Aorta (tissue), 5 donors: ENCODE results near the gene ST7. TPM values are rescaled to one million over a fixed set of nuclear protein-coding genes. Genes with fewer than 3 reads are reported as not detected.

ENCODE experiments used
- ATAC-seq: fragments of 200-7000 bp; cut with Tn5 transposase; one replicate; pipeline ENCODE4 v1.9.1; 2022; ENCODE audit warnings: moderate library complexity; ENCODE audit not compliant: low FRiP score
- DNase-seq, 2 donors: peaks; one replicate each; pipeline ENCODE4 v3.0.0-alpha.2; 2020
- H3K27ac ChIP-seq, 2 donors: one replicate each; pipeline ENCODE4 v1.5.1; 2013; ENCODE audit warnings: low read length in 2 of 2, mild to moderate bottlenecking in 2 of 2, moderate library complexity in 2 of 2, control low read depth in 1 of 2, inconsistent platforms in 1 of 2, low read depth in 1 of 2
- H3K27me3 ChIP-seq, 2 donors: one replicate each; pipeline ENCODE4 v1.6.1; 2013; ENCODE audit warnings: control low read depth in 1 of 2, low read length in 1 of 2, mild to moderate bottlenecking in 1 of 2, moderate library complexity in 1 of 2; ENCODE audit not compliant: insufficient read depth in 2 of 2, control insufficient read depth in 1 of 2
- H3K36me3 ChIP-seq, 2 donors: one replicate each; pipeline ENCODE4 v1.6.1; 2013; ENCODE audit warnings: control low read depth in 1 of 2, low read length in 1 of 2, mild to moderate bottlenecking in 1 of 2; ENCODE audit not compliant: insufficient read depth in 2 of 2, control insufficient read depth in 1 of 2
- H3K4me1 ChIP-seq, 2 donors: one replicate each; pipeline ENCODE4 v1.6.1; 2013; ENCODE audit warnings: low read length in 2 of 2, control low read depth in 1 of 2, mild to moderate bottlenecking in 1 of 2, moderate library complexity in 1 of 2; ENCODE audit not compliant: insufficient read depth in 2 of 2, control insufficient read depth in 1 of 2
- H3K4me3 ChIP-seq, 2 donors: one replicate each; pipeline ENCODE4 v1.5.1; 2013; ENCODE audit warnings: low read length in 2 of 2, control low read depth in 1 of 2, mild to moderate bottlenecking in 1 of 2
- H3K9me3 ChIP-seq: one replicate; pipeline ENCODE4 v1.6.1; 2013; ENCODE audit warnings: mild to moderate bottlenecking, low read length; ENCODE audit not compliant: control insufficient read depth
- WGBS, 2 donors: extraction: QIAGEN DNeasy Blood & Tissue Kit; methylation state at CpG; one replicate each; pipeline ENCODE4 v1.1.7; 2013; 5-methylcytosine and 5-hydroxymethylcytosine counted together
- intact Hi-C, 2 donors: fragments of 100-400 bp; cut with DNase I; formaldehyde crosslinking; loops; one replicate each; pipeline versions ENCODE4 v1.14.2 to v1.15.0; 2022
- polyA plus RNA-seq, 2 donors: library from polyadenylated mRNA; stranded (reverse); fragments of 200-250 nt; gene quantifications; one replicate each; pipeline ENCODE4 v1.2.3, GENCODE V29; 2013
- total RNA-seq, 2 donors: library from RNA; stranded (reverse); fragmentation: NEBNext Ultra II Directional; extraction: Animal tissue kit (Norgen Biotek cat#: 25700); gene quantifications; one replicate each; pipeline ENCODE4 v1.2.1, GENCODE V29; 2021
- donor health status: healthy with polysubstance abuse.
- donor health status: Bipolar disorder and iron deficiency.
- donor health status: DM: no; HTN: no; CAD: no.
- donor health status: DM: no; HTN: no; CAD: no.
- donor health status: DM: yes; HTN: yes; CAD: no.

Gene ST7
- total and polyA plus RNA-seq, 4 donors, result 24.2 to 35.3 (median 31.9) TPM

DNA sequence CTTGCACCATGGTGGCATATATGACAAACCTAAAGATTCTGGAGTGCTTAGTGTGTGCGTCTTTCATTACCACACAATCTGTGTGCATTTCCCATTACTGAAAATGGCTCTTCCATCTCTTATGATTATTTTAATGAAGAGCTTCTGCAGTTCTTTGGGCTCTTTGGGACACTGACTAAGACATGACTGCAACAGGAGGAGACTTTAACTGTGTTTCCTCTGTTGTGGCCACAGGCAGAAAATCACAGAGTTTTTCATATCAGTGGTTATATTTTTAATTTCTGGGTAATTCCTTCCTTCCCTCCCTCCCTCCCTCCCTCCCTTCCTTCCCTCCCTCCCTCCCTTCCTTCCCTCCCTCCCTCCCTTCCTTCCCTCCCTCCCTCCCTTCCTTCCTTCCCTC lies 311.4 kb downstream of the ST7 start:
- intact Hi-C loops, result no loop called here
- 97 to 100% methylated on average over 1 of the region's 1 CpG for WGBS, 2 donors

DNA sequence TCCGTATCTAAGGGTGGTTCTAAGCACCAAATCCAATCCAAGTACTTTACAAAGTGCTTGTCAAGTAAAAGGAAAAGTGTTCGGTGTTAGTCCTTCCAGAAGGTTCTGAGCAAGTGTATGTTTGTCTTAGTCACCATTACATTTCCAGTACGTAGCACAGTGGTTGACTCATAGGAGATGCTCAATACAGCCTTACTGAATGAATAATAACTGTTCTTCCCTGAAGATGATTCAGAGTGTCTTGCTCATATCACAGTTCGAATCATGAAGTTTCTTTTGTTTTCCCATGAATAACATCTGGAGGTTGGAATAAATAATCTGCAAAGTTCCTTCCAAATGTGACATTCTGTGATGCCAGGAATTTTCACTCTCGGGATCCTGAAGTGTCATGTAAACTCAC lies 316.1 kb downstream of the ST7 start:
- no peak overlapping the region for H3K27ac ChIP-seq
- no peaks in the 10 kb centered on the region for H3K4me1 ChIP-seq
- DNase-seq, result no peak
- no peaks in the 10 kb centered on the region for H3K9me3 ChIP-seq
- intact Hi-C loops, result no loop called here
- ATAC-seq, result no peak
- H3K36me3 ChIP-seq, result no peaks in the 10 kb centered on the region
- WGBS, 2 donors, result 32 to 33% methylated on average over 5 of the region's 5 CpGs
- no peaks in the 10 kb centered on the region for H3K27me3 ChIP-seq
- H3K4me3 ChIP-seq, result no peak overlapping the region

More for the DNA sequence above, 311.4 kb downstream of the ST7 start:
- no peak overlapping the region for H3K27ac ChIP-seq
- H3K27me3 ChIP-seq, result no peaks in the 10 kb centered on the region
- H3K4me1 ChIP-seq, result no peaks in the 10 kb centered on the region
- H3K9me3 ChIP-seq, result no peaks in the 10 kb centered on the region
- no peak overlapping the region for H3K4me3 ChIP-seq
- H3K36me3 ChIP-seq, result no peaks in the 10 kb centered on the region
- ATAC-seq, result no peak
- DNase-seq, result no peak

DNA sequence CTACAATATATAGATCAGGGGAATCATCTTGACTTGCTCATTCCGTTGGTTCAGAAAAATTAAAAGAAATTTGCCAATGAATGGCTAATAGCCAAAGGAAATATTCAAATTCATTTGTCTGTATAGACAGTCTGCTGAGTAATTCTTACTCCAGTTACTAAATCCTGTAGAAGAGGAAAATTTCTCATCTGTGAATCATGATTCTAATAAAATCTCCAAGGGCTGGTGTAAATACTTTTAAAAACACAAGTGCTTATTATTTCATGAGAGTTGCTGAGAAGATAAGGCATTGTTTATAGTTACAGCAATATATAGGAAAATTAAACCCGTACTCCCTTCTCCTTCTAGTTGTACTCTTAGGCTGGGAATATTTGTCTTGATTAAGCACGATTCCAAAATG lies 316.6 kb downstream of the ST7 start:
- H3K36me3 ChIP-seq, result no peaks in the 10 kb centered on the region
- H3K27me3 ChIP-seq, result no peaks in the 10 kb centered on the region
- no peaks in the 10 kb centered on the region for H3K9me3 ChIP-seq
- H3K4me1 ChIP-seq, result no peaks in the 10 kb centered on the region
- 34 to 36% methylated on average over 3 of the region's 3 CpGs for WGBS, 2 donors
- DNase-seq (no peak), ATAC-seq (no peak)
- intact Hi-C loops, result no loop called here
- no peak overlapping the region for H3K4me3 ChIP-seq
- no peak overlapping the region for H3K27ac ChIP-seq

DNA sequence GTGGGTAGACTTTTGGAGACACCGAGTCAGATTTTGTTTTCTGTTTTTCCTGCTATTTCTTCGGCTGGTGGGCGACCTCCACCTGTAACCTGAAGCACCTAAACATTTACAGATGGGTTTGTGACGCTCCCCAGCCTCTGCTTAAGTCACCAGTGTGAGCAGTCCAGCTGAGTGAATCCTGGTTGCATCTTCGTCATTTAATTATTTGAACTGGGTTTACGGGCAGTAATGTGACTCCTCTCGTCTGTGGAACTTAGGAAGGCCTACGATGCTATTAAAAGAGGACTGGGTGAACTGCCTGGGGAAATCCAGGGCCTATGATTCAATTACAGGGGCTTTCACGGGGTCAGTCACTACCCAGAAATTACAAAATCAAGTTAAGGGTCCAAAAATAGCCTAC lies 317.1 kb downstream of the ST7 start:
- H3K27me3 ChIP-seq, result no peaks in the 10 kb centered on the region
- no peaks in the 10 kb centered on the region for H3K36me3 ChIP-seq
- WGBS, 2 donors, result 76 to 83% methylated on average over 9 of the region's 9 CpGs
- intact Hi-C loops, result no loop called here
- ATAC-seq (no peak), DNase-seq (no peak)
- no peak overlapping the region for H3K4me3 ChIP-seq
- H3K9me3 ChIP-seq, result no peaks in the 10 kb centered on the region
- no peak overlapping the region for H3K27ac ChIP-seq
- no peaks in the 10 kb centered on the region for H3K4me1 ChIP-seq

DNA sequence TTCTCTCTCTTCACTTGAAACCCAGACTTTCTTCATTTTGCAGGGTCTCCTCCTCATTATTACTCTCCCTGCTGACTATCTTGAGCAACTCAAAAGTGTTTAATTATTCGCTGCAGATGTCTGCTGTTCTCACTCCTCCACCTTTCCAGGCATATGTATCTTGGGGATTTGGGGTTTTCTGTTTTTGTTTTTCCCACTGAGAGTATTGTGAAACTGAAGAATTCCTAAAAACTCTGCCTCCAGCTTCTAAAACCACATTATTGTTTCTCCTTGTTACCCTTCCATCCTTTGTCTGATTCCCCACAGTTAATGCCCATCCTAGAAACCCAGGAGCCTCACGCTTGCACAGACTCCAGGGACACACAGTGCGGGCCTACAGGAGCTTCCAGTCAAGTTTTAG lies 318.3 kb downstream of the ST7 start:
- Histone ChIP-seq H3K27me3 (no peaks in the 10 kb centered on the region), H3K4me3 (no peak overlapping the region), H3K27ac (no peak overlapping the region), H3K9me3 (no peaks in the 10 kb centered on the region), H3K4me1 (no peaks in the 10 kb centered on the region), H3K36me3 (no peaks in the 10 kb centered on the region)
- ATAC-seq (no peak), DNase-seq (no peak)
- intact Hi-C loops, result no loop called here
- WGBS, 2 donors, result 97 to 100% methylated on average over 3 of the region's 3 CpGs

DNA sequence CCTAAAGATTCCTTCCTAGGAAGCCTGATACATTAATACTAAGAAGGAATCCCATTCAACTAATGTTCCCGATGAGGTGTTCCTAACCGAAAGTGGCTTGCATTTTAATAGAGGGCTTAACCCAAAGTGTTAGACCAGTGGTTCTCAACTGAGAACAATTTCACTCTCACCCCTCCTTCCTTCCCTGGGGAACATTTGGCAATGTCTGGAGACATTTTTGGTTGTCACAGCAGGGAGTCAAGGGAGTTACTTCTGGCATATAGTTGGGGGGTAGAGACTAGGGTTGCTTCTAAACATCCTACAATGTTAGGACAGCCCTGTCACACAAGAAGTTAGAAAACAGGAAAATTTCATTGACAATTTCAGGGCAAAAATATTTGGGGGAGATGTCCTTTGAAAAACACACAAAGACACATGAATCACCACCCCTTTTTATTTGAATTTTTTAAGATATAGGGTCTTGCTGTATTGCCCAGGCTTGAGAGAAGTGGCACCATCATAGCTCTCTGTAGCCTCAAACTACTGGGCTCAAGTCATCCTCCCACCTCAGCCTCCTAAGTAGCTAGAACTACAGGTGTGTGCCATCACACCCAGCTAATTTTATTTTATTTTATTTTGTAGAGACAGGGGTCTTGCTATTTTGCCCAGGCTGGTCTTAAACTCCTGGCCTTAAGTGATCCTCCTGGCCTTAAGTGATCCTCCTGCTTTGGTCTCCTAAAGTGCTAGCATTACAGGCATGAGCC lies 318.9 kb downstream of the ST7 start:
- no peaks in the 10 kb centered on the region for H3K4me1 ChIP-seq
- H3K9me3 ChIP-seq, result no peaks in the 10 kb centered on the region
- no peaks in the 10 kb centered on the region for H3K27me3 ChIP-seq
- no peak overlapping the region for H3K27ac ChIP-seq
- 91 to 92% methylated on average over 2 of the region's 2 CpGs for WGBS, 2 donors
- DNase-seq (no peak), ATAC-seq (no peak)
- no peak overlapping the region for H3K4me3 ChIP-seq
- H3K36me3 ChIP-seq, result no peaks in the 10 kb centered on the region
- intact Hi-C loops, result no loop called here

DNA sequence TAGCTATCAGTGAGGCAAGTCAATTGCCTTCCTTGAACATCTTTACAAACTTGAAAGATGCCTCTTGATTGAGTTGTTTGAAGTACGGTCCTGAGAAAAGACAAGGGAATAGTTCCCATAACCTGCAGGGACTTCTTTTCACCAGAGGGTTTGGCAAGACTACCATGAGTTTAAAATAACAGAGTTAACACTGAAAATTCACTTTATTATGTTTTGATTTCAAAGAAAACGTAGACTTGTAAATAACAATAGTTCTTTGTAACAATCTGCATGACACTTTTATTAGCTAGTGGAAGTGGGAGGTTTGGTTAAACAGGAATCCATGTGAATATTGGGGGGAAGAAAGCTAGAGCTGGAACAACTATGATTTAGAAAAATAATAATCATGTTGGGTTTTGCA lies 320.0 kb downstream of the ST7 start:
- Histone ChIP-seq H3K4me3 (no peak overlapping the region), H3K4me1 (no peaks in the 10 kb centered on the region), H3K27ac (no peak overlapping the region), H3K27me3 (no peaks in the 10 kb centered on the region), H3K9me3 (no peaks in the 10 kb centered on the region), H3K36me3 (no peaks in the 10 kb centered on the region)
- ATAC-seq, result no peak
- DNase-seq, result no peak
- WGBS, 2 donors, result 83 to 85% methylated on average over 2 of the region's 2 CpGs
- intact Hi-C loops, result no loop called here

DNA sequence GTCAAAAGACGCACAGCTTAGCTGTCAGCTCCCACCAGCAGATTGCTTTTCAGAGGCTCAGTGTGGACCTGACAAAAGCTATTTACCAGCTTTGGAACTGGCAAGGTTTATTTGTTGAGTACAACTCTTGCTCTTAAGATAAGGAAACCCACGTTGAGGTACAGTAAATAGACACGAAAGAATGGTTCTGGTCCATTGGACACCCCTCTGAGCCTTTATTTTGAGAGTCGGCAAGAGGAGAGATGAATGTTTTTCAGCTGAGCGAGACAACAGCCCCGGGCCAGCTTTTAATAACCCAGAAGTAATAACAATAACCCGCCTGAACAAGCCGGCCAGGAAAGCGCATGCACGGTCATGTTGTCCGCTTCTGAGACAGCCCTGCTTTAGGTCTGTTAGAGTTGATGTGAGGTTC lies 320.5 kb downstream of the ST7 start:
- no peak for DNase-seq
- Histone ChIP-seq H3K36me3 (no peaks in the 10 kb centered on the region), H3K27ac (no peak overlapping the region), H3K27me3 (no peaks in the 10 kb centered on the region), H3K4me1 (no peaks in the 10 kb centered on the region), H3K9me3 (no peaks in the 10 kb centered on the region), H3K4me3 (no peak overlapping the region)
- intact Hi-C loops, result no loop called here
- 40 to 51% methylated on average over 11 of the region's 11 CpGs for WGBS, 2 donors
- no peak for ATAC-seq

DNA sequence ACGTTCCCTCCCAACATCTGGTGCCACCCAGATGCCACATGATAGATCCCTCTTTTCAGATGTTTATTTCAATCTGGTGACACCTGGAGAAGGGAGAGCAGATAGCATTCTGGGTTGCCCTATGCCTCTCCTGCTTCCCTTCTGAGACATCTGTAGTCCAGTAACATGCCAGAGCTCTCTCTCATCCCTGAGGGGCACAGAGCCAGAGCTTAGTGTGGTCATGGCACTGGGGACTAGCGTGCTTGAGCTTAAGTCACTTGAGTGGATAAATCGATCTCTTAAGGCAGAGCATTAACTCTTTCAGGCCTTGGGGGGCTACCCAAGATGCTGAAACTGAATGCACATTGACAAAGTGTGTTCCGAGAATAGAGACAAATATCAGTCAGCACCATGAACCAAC lies 321.6 kb downstream of the ST7 start:
- 70 to 72% methylated on average over 4 of the region's 4 CpGs for WGBS, 2 donors
- H3K27ac ChIP-seq, result no peak overlapping the region

More for the DNA sequence above, 321.6 kb downstream of the ST7 start:
- Histone ChIP-seq H3K36me3 (no peaks in the 10 kb centered on the region), H3K4me1 (no peaks in the 10 kb centered on the region), H3K9me3 (no peaks in the 10 kb centered on the region), H3K27me3 (no peaks in the 10 kb centered on the region), H3K4me3 (no peak overlapping the region)
- DNase-seq, result no peak
- ATAC-seq, result no peak
- intact Hi-C loops, result no loop called here
